ENCODE data around the gene SOX12. TPM values are rescaled to one million over a fixed set of nuclear protein-coding genes. Genes with fewer than 3 reads are reported as not detected.
A peak's percentile ranks its signal among the peaks of the same experiment; 100 is the strongest.

SOX12 gene
- total and polyA plus RNA-seq, 4 donors = 2.7 to 15.9 (median 5.4) TPM

GRCh38 chr20:326645-327185, 1.4 kb downstream of the SOX12 start:
- ATAC-seq (ENCODE audit: insufficient read depth, low FRiP score) (no peak), DNase-seq (no peak)
- no peaks in the 10 kb centered on the region for H3K27me3 ChIP-seq (ENCODE audit: control insufficient read depth in 3 of 3, insufficient read depth in 3 of 3, low read length in 2 of 3)
- no peaks in the 10 kb centered on the region for H3K9me3 ChIP-seq (ENCODE audit: control insufficient read depth in 4 of 4, insufficient read depth in 3 of 4, low read length in 3 of 4)
- peak overlapping the region; percentile 64 for H3K4me3 ChIP-seq
- no peak for TF ChIP-seq CTCF (IDR thresholded peaks at IDR 0.05; ENCODE audit: control extremely low read depth, extremely low read depth)
- 0 to 1% methylated on average over 27 to 38 of the region's 38 CpGs for WGBS, 2 donors
- H3K4me1 ChIP-seq (ENCODE audit: control insufficient read depth in 5 of 5, insufficient read depth in 5 of 5, low read length in 5 of 5) = peaks cover 0 to 32% (median 6%) of the 10 kb centered on the region in 5 donors
- peaks cover 0 to 21% (median 6%) of the 10 kb centered on the region in 4 donors for H3K36me3 ChIP-seq (ENCODE audit: control insufficient read depth in 4 of 4, insufficient read depth in 4 of 4, low read length in 4 of 4)
- H3K27ac ChIP-seq (ENCODE audit: low read depth in 1 of 2, low read length in 1 of 2) = peak overlapping the region; percentile 86 to 94
- H3K9ac ChIP-seq (ENCODE audit: insufficient read depth in 1 of 2, low read length in 2 of 2) = no peak overlapping the region

GRCh38 chr20:327186-328026, 2.1 kb downstream of the SOX12 start:
- ATAC-seq (ENCODE audit: insufficient read depth, low FRiP score) (peak; percentile 49), DNase-seq (peak; percentile 96 to 98 (median 97))
- Histone ChIP-seq H3K4me3 (peak overlapping the region; percentile 18), H3K4me1 (ENCODE audit: control insufficient read depth in 5 of 5, insufficient read depth in 5 of 5, low read length in 5 of 5) (peaks cover 0 to 32% (median 6%) of the 10 kb centered on the region in 5 donors), H3K9ac (ENCODE audit: insufficient read depth in 1 of 2, low read length in 2 of 2) (peak overlapping the region in 1 of 2 donors; percentile 69), H3K9me3 (ENCODE audit: control insufficient read depth in 4 of 4, insufficient read depth in 3 of 4, low read length in 3 of 4) (no peaks in the 10 kb centered on the region), H3K36me3 (ENCODE audit: control insufficient read depth in 4 of 4, insufficient read depth in 4 of 4, low read length in 4 of 4) (peaks cover 0 to 21% (median 5%) of the 10 kb centered on the region in 4 donors), H3K27ac (ENCODE audit: low read depth in 1 of 2, low read length in 1 of 2) (peak overlapping the region; percentile 7 to 36), H3K27me3 (ENCODE audit: control insufficient read depth in 3 of 3, insufficient read depth in 3 of 3, low read length in 2 of 3) (no peaks in the 10 kb centered on the region)
- WGBS, 2 donors = 6 to 9% methylated on average over 41 to 47 of the region's 47 CpGs
- TF ChIP-seq CTCF (IDR thresholded peaks at IDR 0.05; ENCODE audit: control extremely low read depth, extremely low read depth) = no peak

GRCh38 chr20:328027-328974, 2.9 kb downstream of the SOX12 start:
- H3K9ac ChIP-seq (ENCODE audit: insufficient read depth in 1 of 2, low read length in 2 of 2) = peak overlapping the region in 1 of 2 donors; percentile 69
- WGBS, 2 donors = 58% methylated on average over 31 of the region's 31 CpGs
- no peaks in the 10 kb centered on the region for H3K9me3 ChIP-seq (ENCODE audit: control insufficient read depth in 4 of 4, insufficient read depth in 3 of 4, low read length in 3 of 4)
- ATAC-seq (ENCODE audit: insufficient read depth, low FRiP score) (no peak), DNase-seq (peak in 1 of 3 donors; percentile 38)
- no peak for TF ChIP-seq CTCF (IDR thresholded peaks at IDR 0.05; ENCODE audit: control extremely low read depth, extremely low read depth)
- no peak overlapping the region for H3K4me3 ChIP-seq
- no peaks in the 10 kb centered on the region for H3K27me3 ChIP-seq (ENCODE audit: control insufficient read depth in 3 of 3, insufficient read depth in 3 of 3, low read length in 2 of 3)
- H3K27ac ChIP-seq (ENCODE audit: low read depth in 1 of 2, low read length in 1 of 2) = peak overlapping the region in 1 of 2 donors; percentile 7
- H3K4me1 ChIP-seq (ENCODE audit: control insufficient read depth in 5 of 5, insufficient read depth in 5 of 5, low read length in 5 of 5) = peaks cover 0 to 32% (median 6%) of the 10 kb centered on the region in 5 donors
- H3K36me3 ChIP-seq (ENCODE audit: control insufficient read depth in 4 of 4, insufficient read depth in 4 of 4, low read length in 4 of 4) = peaks cover 0 to 21% (median 5%) of the 10 kb centered on the region in 4 donors

Data from lung (tissue), 12 donors.